Epithelial cell of esophagus (primary cell): ENCODE results near the gene PSMC3.

Source experiments
- DNase-seq: peaks from one replicate; pipeline ENCODE4 v3.0.0; 2010; ENCODE audit warnings: low read depth
- H3K4me3 ChIP-seq: 2 replicates; pipeline ENCODE4 v1.5.1; 2011; ENCODE audit warnings: mild to moderate bottlenecking, low read length, control low read depth
- TF ChIP-seq, protein P1 (sequence below): IDR thresholded peaks from 2 replicates; pipeline ENCODE4 v1.5.1; 2011; ENCODE audit warnings: low read depth, mild to moderate bottlenecking, low read length, control low read depth, inconsistent platforms; ENCODE audit not compliant: insufficient read depth; ENCODE audit errors: missing control alignments

PSMC3 gene

DNA sequence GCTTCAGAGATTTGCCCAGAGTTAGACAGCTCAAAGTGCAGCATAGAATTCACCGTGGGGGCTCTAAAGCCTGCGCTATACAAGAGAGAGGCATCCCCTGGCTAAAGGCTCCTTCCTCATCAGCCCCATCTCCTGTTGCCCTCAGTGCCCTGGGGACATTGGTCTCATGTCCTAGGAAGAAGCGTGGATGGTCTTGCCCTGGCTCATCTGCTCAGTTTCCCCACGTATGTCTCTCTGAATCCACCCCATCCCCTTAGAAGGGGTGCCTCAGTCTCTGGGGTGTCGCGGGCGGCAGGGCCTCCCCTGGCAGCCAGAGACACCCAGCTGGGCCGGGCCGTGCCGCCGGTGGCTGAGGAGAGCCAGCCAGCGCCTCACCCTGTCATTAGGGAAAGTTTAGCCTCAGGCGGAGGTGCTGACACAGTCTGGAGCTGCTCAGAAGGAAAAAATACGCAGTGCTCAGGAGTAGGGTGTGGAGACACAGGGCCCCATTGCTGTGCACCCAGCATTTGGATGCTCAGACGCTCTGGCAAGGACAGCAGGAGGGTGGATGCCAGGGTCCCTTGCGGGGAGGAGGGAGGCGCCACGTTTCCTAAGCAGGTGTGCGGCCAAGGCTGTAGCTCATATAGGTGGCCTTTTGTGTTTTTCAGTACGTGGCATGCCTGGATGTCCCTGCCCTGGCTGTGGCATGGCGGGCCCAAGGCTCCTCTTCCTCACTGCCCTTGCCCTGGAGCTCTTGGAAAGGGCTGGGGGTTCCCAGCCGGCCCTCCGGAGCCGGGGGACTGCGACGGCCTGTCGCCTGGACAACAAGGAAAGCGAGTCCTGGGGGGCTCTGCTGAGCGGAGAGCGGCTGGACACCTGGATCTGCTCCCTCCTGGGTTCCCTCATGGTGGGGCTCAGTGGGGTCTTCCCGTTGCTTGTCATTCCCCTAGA lies 16.5 kb downstream of the PSMC3 start:
- TF ChIP-seq, protein P1, sequence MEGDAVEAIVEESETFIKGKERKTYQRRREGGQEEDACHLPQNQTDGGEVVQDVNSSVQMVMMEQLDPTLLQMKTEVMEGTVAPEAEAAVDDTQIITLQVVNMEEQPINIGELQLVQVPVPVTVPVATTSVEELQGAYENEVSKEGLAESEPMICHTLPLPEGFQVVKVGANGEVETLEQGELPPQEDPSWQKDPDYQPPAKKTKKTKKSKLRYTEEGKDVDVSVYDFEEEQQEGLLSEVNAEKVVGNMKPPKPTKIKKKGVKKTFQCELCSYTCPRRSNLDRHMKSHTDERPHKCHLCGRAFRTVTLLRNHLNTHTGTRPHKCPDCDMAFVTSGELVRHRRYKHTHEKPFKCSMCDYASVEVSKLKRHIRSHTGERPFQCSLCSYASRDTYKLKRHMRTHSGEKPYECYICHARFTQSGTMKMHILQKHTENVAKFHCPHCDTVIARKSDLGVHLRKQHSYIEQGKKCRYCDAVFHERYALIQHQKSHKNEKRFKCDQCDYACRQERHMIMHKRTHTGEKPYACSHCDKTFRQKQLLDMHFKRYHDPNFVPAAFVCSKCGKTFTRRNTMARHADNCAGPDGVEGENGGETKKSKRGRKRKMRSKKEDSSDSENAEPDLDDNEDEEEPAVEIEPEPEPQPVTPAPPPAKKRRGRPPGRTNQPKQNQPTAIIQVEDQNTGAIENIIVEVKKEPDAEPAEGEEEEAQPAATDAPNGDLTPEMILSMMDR: peak; percentile 0
- DNase-seq: peak; percentile 85
- H3K4me3 ChIP-seq: peak overlapping the region; percentile 67

DNA sequence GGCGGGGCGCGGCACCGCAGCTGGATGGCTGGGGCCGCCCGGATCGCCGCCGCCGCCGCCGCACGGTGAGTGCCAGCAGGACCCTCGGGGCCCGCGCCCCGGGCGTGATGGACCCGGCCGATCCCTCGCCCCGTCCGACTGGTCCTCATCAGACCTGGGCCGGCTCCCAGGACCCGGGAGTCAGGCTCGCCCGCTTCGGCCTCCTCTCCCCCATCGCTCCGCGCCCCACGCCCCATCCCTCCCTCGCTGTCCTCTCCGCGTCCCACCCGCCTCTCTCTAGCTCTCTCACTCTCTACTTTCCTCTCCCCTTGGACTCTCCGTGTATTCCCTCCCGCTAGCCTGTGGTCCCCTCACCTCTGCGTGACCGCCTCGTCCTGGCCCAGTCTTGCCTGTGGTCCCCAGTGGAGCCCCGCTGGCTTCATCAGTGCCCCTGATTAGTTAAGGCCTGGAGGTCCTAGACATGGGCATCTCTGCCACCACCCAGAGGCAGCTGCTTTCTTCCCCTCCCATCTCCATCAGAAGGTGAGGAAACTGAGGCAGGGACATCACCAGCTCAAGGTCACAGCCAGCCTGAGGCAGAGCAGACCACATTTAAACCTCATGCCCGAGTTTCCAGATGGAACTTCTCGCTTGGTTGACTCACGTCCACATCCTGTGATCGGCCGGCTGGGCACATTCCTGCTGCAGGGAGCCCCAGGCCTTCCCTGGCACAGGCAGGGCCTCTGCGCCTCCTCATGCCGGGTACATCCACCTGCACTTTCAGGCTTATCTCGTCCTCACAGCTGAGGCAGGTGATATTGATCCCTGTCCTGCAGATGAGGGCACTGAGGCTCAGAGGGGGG lies 17.4 kb downstream of the PSMC3 start:
- DNase-seq: peak; percentile 92

DNA sequence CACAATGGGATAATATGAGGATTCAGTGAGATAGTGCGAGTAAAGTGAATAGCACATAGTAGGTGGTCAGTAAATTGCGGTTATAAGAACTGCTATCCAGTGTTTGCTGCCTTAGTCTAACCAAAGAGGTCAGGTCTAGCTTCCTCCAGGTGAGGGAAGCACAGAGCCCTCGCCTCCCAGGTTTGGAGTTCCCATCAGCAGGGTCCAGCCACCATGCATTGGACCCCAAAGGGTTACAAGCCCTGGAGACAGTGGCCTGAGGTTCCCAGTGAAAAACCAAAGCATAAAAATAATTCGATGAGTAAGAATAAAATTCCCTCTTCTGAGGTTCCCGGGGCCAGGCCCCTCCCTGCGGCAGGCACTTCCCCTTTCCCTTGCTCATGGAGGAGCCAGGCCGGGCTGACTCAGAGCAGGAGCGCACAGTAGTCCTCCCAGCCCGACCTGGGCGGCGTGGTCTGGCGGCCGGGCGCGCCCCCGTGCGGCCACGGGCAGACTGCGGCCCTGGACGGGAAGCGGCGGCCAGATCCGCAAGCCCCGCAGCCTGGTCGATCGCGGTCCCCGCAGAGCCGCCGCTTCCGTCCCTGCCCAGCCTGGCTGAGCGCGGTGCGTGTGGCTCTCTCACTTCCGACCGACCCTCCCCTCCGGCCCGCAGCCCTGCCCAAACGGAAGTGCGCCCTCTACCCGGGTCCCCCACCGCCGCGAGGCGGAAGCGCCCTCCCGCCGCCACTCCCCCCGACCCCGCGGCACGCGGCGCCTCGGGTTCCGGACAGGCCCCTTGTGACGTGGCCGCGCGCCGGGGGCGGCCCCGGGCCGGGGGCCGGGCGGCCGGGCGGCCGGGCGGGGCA lies 18.3 kb downstream of the PSMC3 start, which contains the start of gene SLC39A13:
Gene SLC39A13 (plus strand): TSS at position 845 of the 845 bp plus-strand sequence. CDS start 1,505 bp downstream, outside the sequence.
- peak within 1 kb of the TSS; percentile 73 for H3K4me3 ChIP-seq
- peak; percentile 97 for DNase-seq
- TF ChIP-seq, protein P1: peak; percentile 1

More for the DNA sequence above, 17.4 kb downstream of the PSMC3 start:
- H3K4me3 ChIP-seq: peak overlapping the region; percentile 67
- TF ChIP-seq, protein P1: peak; percentile 7

DNA sequence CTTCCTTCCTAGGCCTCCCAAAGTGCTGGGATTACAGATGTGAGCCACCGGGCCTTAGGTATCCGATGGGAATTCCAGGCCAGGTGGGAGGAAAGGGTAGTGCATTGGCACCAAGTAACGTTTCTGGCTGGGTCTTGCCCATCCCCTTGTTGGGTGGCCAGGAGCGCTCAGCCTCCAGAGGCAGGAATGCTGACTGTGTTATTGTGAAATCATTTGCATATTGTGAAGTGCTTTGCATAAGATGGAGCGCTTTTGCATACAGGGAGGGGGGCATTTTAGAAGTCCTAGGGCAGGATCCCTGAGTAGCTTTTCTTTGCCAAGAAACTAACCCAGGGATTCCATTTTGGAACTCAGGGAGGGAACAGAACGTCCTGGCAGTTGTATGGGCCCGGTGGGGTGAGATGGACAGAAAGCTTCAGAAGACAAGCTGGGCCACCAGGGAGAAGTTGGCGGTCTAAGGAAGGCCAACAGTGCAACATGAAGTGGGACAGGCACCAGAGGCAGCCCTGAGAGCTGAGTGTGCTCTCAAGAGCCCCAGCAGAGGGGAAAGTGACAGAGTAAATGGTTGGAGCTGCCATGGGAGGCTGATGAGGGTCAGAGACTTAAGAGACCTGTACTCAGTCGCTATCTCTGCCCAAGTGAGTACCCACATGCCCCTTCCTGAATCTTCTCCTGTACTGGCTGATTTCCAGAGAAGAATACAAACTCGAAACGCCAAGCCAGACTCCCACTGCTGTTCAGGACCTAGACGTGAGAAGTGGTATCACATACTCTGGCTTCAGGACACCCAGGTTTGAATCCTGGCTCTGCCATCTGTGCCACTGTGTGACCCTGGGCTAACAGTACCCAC lies 19.1 kb downstream of the PSMC3 start:
- peak; percentile 54 for DNase-seq
- peak overlapping the region; percentile 73 for H3K4me3 ChIP-seq
- TF ChIP-seq, protein P1: peak; percentile 17

DNA sequence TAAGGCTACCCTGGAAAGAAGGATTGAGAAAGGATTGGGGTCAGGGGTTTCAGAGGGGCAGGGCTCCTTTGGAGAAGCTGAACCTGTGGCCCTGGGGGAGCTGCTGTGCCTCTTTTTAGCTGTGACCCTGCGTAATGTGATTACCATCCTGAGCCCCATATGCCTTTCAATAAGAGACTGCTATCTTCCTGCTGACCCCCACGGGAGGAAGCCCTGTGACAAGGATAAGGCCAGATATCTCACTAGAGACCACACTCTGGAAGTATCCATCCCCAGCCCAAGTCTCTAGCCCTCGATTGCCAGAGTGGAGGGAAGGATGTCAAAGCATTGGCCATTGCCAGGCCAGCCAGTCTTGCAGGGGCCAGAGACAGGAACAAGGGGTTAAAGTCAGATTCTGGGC lies 22.7 kb downstream of the PSMC3 start:
- H3K4me3 ChIP-seq: no peak overlapping the region
- no peak for DNase-seq
- TF ChIP-seq, protein P1: no peak
